IMR-90 (cell line): ENCODE data around the gene CCDC28B.

Experiments used
- CEBPB ChIP-seq: IDR thresholded peaks from 2 replicates; pipeline ENCODE4 v1.6.1; 2012; ENCODE audit warnings: low read depth, low read length, improper control_type of control experiment
- MAFK ChIP-seq: IDR thresholded peaks from 2 replicates; pipeline ENCODE4 v1.6.1; 2012; ENCODE audit warnings: low read depth, low read length, improper control_type of control experiment
- TF ChIP-seq, protein P1 (sequence below): conservative IDR thresholded peaks from 2 replicates; pipeline ENCODE4 v1.5.1; 2012; ENCODE audit warnings: mild to moderate bottlenecking, low read depth, low read length, improper control_type of control experiment

DNA sequence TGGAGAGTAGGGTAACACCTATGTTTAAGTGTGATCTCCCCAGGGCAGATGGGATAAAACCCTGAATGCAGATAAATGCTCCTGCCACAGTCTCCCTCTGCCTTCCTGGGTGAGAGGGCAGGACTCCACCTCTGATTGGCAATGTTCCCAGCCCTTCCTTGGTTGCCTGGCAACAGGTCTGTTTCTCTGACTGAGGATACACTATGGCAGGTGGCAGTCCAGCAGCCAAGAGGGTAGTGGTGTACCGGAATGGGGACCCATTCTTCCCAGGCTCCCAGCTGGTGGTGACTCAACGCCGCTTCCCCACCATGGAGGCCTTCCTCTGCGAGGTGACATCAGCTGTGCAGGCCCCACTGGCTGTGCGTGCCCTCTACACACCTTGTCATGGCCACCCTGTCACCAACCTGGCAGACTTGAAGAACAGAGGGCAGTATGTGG, 8.5 kb downstream of the CCDC28B start, which contains the start of gene DCDC2B:
- TF ChIP-seq, protein P1, sequence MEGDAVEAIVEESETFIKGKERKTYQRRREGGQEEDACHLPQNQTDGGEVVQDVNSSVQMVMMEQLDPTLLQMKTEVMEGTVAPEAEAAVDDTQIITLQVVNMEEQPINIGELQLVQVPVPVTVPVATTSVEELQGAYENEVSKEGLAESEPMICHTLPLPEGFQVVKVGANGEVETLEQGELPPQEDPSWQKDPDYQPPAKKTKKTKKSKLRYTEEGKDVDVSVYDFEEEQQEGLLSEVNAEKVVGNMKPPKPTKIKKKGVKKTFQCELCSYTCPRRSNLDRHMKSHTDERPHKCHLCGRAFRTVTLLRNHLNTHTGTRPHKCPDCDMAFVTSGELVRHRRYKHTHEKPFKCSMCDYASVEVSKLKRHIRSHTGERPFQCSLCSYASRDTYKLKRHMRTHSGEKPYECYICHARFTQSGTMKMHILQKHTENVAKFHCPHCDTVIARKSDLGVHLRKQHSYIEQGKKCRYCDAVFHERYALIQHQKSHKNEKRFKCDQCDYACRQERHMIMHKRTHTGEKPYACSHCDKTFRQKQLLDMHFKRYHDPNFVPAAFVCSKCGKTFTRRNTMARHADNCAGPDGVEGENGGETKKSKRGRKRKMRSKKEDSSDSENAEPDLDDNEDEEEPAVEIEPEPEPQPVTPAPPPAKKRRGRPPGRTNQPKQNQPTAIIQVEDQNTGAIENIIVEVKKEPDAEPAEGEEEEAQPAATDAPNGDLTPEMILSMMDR, result no peak
- no peak for TF ChIP-seq MAFK
- no peak for TF ChIP-seq CEBPB
